SK-N-SH treated with all-trans-retinoic acid at 6 μM for 48 hours (cell line): ENCODE measurements around the gene KIF2C.

Experiments used
- ATAC-seq: fragments of 200-7000 bp; cut with Tn5 transposase; 3 replicates; pipeline ENCODE4 v1.9.1; 2020; ENCODE audit warnings: mild to moderate bottlenecking, moderate library complexity
- ARNTL ChIP-seq: fragments of 450-650 bp; formaldehyde crosslinking; IDR thresholded peaks from 2 replicates; pipeline ENCODE4 v1.5.0; 2020; ENCODE audit warnings: low read depth, mild to moderate bottlenecking, moderate library complexity, borderline replicate concordance
- BACH2 ChIP-seq: fragments of 250-450 bp; sonication (Bioruptor Pico); IDR thresholded peaks from 2 replicates; pipeline ENCODE4 v1.9.0; 2021; ENCODE audit warnings: mild to moderate bottlenecking, borderline replicate concordance
- CSDC2 ChIP-seq: fragments of 250-450 bp; sonication (Bioruptor Pico); IDR thresholded peaks from 2 replicates; pipeline ENCODE4 v1.5.0; 2020; ENCODE audit warnings: mild to moderate bottlenecking, moderate library complexity
- ESRRG ChIP-seq: fragments of 250-450 bp; sonication (Bioruptor Pico); IDR thresholded peaks from 2 replicates; pipeline ENCODE4 v1.6.1; 2021; ENCODE audit warnings: mild to moderate bottlenecking
- GLIS3 ChIP-seq: fragments of 250-450 bp; sonication (Bioruptor Pico); IDR thresholded peaks from 2 replicates; pipeline ENCODE4 v1.5.0; 2020; ENCODE audit warnings: mild to moderate bottlenecking, moderate library complexity
- ISL1 ChIP-seq: fragments of 250-450 bp; sonication (Bioruptor Pico); IDR thresholded peaks from 2 replicates; pipeline ENCODE4 v2.1.2; 2022; ENCODE audit warnings: mild to moderate bottlenecking, moderate library complexity
- PATZ1 ChIP-seq: fragments of 250-450 bp; sonication (Bioruptor Pico); IDR thresholded peaks from 2 replicates; pipeline ENCODE4 v1.8.0; 2020; ENCODE audit warnings: mild to moderate bottlenecking, moderate library complexity, borderline replicate concordance
- PPARA ChIP-seq: fragments of 250-450 bp; sonication (Bioruptor Pico); IDR thresholded peaks from 2 replicates; pipeline ENCODE4 v1.5.0; 2020; ENCODE audit warnings: mild to moderate bottlenecking, borderline replicate concordance
- RARB ChIP-seq: fragments of 250-450 bp; sonication (Bioruptor Pico); IDR thresholded peaks from 2 replicates; pipeline ENCODE4 v1.8.0; 2021; ENCODE audit warnings: mild to moderate bottlenecking, moderate library complexity
- SNAI2 ChIP-seq: fragments of 250-450 bp; sonication (Bioruptor Pico); IDR thresholded peaks from 2 replicates; pipeline ENCODE4 v1.5.0; 2020; ENCODE audit warnings: mild to moderate bottlenecking, moderate library complexity
- TCF4 ChIP-seq: fragments of 250-450 bp; sonication (Bioruptor Pico); IDR thresholded peaks from 2 replicates; pipeline ENCODE4 v1.8.0; 2021; ENCODE audit warnings: mild to moderate bottlenecking, moderate library complexity, borderline replicate concordance
- TOX ChIP-seq: fragments of 250-450 bp; sonication (Bioruptor Pico); IDR thresholded peaks from 2 replicates; pipeline ENCODE4 v1.8.0; 2021; ENCODE audit warnings: mild to moderate bottlenecking, moderate library complexity, borderline replicate concordance
- ZC3H10 ChIP-seq: fragments of 250-450 bp; sonication (Bioruptor Pico); IDR thresholded peaks from 2 replicates; pipeline ENCODE4 v1.5.1; 2021; ENCODE audit warnings: mild to moderate bottlenecking, moderate library complexity
- ZFP3 ChIP-seq: fragments of 250-450 bp; sonication (Bioruptor Pico); IDR thresholded peaks from 2 replicates; pipeline ENCODE4 v1.5.0; 2020; ENCODE audit warnings: mild to moderate bottlenecking, moderate library complexity
- ZFP30 ChIP-seq: fragments of 450-650 bp; formaldehyde crosslinking; IDR thresholded peaks from 2 replicates; pipeline ENCODE4 v1.5.0; 2022; ENCODE audit warnings: mild to moderate bottlenecking, moderate library complexity
- ZNF565 ChIP-seq: fragments of 450-650 bp; formaldehyde crosslinking; conservative IDR thresholded peaks from 2 replicates; pipeline ENCODE4 v1.5.0; 2020; ENCODE audit warnings: low read depth, mild to moderate bottlenecking, moderate library complexity
- ZNF70 ChIP-seq: fragments of 450-650 bp; formaldehyde crosslinking; IDR thresholded peaks from 2 replicates; pipeline ENCODE4 v1.5.0; 2020; ENCODE audit warnings: mild to moderate bottlenecking, moderate library complexity
- ZNF8 ChIP-seq: fragments of 450-650 bp; formaldehyde crosslinking; IDR thresholded peaks from 2 replicates; pipeline ENCODE4 v1.5.0; 2020; ENCODE audit warnings: mild to moderate bottlenecking, moderate library complexity
- TF ChIP-seq, protein P1 (sequence below): fragments of 250-450 bp; sonication (Bioruptor Pico); IDR thresholded peaks from 2 replicates; pipeline ENCODE4 v1.5.0; 2020; ENCODE audit warnings: mild to moderate bottlenecking, moderate library complexity
- TF ChIP-seq, protein P2 (sequence below): fragments of 250-450 bp; sonication (Bioruptor Pico); IDR thresholded peaks from 2 replicates; pipeline ENCODE4 v1.5.1; 2020; ENCODE audit warnings: low read depth, mild to moderate bottlenecking, moderate library complexity
- TF ChIP-seq, protein P3 (sequence below): fragments of 250-450 bp; sonication (Bioruptor Pico); IDR thresholded peaks from 2 replicates; pipeline ENCODE4 v1.5.1; 2021; ENCODE audit warnings: mild to moderate bottlenecking, moderate library complexity

KIF2C gene

DNA sequence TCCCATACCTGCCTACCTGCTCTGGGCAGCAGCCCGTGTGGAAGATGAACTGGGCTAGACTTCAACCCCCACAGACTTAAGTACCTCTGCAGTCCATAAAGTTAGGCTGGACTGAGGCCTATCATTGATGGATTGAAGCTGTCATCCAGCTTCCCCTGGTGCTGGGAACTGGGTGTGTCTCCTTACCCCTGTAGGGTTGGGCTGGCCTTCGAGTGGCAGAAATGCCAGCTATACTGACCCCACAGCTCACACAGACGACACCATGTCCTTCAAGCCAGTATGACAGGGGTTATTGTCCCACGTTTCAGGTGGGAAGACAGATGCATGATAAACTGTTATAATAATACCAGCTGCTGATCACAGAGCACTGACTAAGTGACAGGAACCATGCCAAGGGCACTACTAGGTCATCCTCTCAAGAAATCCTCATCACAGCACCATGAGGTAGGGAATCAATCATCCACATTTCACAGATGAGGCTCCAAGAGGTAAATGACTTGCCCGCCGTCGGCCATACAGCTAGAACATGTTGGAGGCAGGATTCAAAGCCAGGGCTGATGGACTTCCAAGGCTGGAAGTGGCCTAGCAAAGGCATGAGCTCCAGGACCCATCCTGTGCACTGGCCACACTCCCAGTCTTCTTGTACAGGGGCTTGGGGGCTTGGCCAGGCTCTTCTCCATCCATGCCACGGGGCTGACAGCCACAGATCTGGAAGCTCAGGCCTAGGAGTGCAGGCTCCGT, 48.7 kb downstream of the KIF2C start, which contains the start of gene BEST4 (continued):
- TF ChIP-seq PPARA (CRISPR knock-in tag), result no peak
- TF ChIP-seq TOX (CRISPR knock-in tag), result no peak
- no peak for TF ChIP-seq ISL1
- no peak for TF ChIP-seq TCF4 (CRISPR knock-in tag)
- no peak for TF ChIP-seq CSDC2 (CRISPR knock-in tag)
- TF ChIP-seq ARNTL, result no peak
- no peak for TF ChIP-seq GLIS3 (CRISPR knock-in tag)

DNA sequence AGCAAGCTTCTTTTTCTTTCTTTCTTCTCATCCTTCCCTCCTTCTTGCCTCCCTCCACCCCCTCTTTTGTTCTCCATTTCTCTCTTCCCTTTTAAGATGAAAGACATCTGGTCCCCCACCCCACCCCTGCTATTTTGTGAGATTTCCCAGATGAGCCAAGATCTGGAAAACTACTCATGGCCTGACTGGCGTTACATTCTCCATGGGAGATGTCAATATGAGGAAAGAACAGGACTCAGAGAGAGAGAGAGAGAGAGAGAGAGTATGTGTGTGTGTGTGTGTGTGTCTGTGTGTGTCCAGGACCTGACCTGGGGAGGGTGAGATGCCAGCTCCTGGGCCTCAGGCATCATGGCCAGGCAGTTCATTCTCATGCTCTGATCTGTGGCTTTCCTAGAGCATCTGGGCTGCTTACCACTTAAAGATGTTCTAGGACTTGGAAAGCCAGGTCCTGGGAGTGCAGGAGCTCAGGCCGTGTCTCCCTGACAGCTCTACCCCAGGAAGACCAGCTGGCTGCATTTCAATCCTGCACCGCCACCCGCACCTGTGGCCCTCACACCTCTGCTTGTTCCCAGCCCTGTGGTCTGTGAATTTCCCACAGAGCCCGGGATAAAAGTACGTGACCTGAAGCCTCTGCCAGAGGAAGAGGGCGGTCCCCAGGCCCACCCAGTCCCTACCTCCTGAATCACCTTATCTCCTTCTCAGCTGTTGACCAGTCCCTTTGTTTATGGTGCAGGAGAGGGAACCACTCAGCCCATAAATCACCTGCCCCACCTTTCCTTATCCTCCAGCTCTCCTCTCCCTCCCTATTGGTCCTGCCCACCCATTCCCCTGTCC, 51.5 kb downstream of the KIF2C start:
- no peak for ATAC-seq
- TF ChIP-seq PPARA (CRISPR knock-in tag) (no peak), ZC3H10 (CRISPR knock-in tag) (no peak), RARB (CRISPR knock-in tag) (no peak), PATZ1 (CRISPR knock-in tag) (no peak), ARNTL (no peak), SNAI2 (CRISPR knock-in tag) (no peak), TCF4 (CRISPR knock-in tag) (no peak), ESRRG (CRISPR knock-in tag) (no peak), TOX (CRISPR knock-in tag) (no peak), ZNF8 (CRISPR knock-in tag) (no peak), CSDC2 (CRISPR knock-in tag) (no peak), GLIS3 (CRISPR knock-in tag) (no peak), BACH2 (no peak), ZNF565 (no peak)
- TF ChIP-seq, protein P1, sequence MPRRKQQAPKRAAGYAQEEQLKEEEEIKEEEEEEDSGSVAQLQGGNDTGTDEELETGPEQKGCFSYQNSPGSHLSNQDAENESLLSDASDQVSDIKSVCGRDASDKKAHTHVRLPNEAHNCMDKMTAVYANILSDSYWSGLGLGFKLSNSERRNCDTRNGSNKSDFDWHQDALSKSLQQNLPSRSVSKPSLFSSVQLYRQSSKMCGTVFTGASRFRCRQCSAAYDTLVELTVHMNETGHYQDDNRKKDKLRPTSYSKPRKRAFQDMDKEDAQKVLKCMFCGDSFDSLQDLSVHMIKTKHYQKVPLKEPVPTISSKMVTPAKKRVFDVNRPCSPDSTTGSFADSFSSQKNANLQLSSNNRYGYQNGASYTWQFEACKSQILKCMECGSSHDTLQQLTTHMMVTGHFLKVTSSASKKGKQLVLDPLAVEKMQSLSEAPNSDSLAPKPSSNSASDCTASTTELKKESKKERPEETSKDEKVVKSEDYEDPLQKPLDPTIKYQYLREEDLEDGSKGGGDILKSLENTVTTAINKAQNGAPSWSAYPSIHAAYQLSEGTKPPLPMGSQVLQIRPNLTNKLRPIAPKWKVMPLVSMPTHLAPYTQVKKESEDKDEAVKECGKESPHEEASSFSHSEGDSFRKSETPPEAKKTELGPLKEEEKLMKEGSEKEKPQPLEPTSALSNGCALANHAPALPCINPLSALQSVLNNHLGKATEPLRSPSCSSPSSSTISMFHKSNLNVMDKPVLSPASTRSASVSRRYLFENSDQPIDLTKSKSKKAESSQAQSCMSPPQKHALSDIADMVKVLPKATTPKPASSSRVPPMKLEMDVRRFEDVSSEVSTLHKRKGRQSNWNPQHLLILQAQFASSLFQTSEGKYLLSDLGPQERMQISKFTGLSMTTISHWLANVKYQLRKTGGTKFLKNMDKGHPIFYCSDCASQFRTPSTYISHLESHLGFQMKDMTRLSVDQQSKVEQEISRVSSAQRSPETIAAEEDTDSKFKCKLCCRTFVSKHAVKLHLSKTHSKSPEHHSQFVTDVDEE, result no peak
- TF ChIP-seq, protein P2, sequence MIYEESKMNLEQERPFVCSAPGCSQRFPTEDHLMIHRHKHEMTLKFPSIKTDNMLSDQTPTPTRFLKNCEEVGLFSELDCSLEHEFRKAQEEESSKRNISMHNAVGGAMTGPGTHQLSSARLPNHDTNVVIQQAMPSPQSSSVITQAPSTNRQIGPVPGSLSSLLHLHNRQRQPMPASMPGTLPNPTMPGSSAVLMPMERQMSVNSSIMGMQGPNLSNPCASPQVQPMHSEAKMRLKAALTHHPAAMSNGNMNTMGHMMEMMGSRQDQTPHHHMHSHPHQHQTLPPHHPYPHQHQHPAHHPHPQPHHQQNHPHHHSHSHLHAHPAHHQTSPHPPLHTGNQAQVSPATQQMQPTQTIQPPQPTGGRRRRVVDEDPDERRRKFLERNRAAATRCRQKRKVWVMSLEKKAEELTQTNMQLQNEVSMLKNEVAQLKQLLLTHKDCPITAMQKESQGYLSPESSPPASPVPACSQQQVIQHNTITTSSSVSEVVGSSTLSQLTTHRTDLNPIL (CRISPR knock-in tag), result no peak

- ATAC-seq, result no peak
- no peak for TF ChIP-seq SNAI2 (CRISPR knock-in tag)
- TF ChIP-seq PATZ1 (CRISPR knock-in tag), result no peak
- TF ChIP-seq ZFP30, result no peak
- no peak for TF ChIP-seq TCF4 (CRISPR knock-in tag)
- TF ChIP-seq, protein P1, result no peak
- no peak for TF ChIP-seq GLIS3 (CRISPR knock-in tag)
- TF ChIP-seq, protein P3, sequence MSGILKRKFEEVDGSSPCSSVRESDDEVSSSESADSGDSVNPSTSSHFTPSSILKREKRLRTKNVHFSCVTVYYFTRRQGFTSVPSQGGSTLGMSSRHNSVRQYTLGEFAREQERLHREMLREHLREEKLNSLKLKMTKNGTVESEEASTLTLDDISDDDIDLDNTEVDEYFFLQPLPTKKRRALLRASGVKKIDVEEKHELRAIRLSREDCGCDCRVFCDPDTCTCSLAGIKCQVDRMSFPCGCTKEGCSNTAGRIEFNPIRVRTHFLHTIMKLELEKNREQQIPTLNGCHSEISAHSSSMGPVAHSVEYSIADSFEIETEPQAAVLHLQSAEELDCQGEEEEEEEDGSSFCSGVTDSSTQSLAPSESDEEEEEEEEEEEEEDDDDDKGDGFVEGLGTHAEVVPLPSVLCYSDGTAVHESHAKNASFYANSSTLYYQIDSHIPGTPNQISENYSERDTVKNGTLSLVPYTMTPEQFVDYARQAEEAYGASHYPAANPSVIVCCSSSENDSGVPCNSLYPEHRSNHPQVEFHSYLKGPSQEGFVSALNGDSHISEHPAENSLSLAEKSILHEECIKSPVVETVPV (CRISPR knock-in tag), result no peak
- TF ChIP-seq ZFP3 (CRISPR knock-in tag), result no peak
- TF ChIP-seq, protein P2 (CRISPR knock-in tag), result no peak
- no peak for TF ChIP-seq ZNF70 (CRISPR knock-in tag)
- no peak for TF ChIP-seq RARB (CRISPR knock-in tag)
Observed at GRCh38 chr1:44792736-44793502, 53.3 kb downstream of the KIF2C start.
